ENCODE measurements around the gene KRT86.

DNA sequence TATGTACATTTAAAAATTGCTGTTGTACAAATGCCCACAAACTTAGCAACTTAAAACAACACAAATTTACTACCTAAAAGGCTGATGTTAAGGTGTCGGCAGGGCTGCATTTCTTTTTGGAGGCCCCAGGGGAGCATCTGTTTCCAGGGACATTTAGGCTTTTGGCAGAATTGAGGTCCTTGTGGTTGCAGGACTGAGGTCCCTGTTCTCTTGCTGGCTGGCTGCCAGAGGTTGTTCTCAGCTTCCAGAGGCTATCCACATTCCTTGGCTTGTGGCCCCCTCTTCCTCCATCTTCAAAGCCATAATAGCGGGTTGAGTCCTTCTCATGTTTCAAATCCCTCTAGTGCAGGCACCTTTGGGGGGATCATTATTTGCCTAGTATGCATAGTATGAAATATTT is 69.1 kb downstream of the KRT86 start:
- TF ChIP-seq POLR2AphosphoS5 (IDR thresholded peaks at IDR 0.05; ENCODE audit: low read depth, low read length) (no peak), POLR2A (IDR thresholded peaks at IDR 0.05; ENCODE audit: low read depth, low read length) (no peak)

All from GM12892 (cell line).